Mesendoderm (in vitro differentiated cells): ENCODE measurements around the gene SLC16A7.

ENCODE experiments used
- DNase-seq: peaks from one replicate; pipeline ENCODE4 v3.0.0; 2013
- H2AK5ac ChIP-seq: 2 replicates; pipeline ENCODE4 v1.6.1; 2013; ENCODE audit warnings: low read length, inconsistent platforms
- H2BK120ac ChIP-seq: 2 replicates; pipeline ENCODE4 v1.6.1; 2013; ENCODE audit warnings: low read depth, mild to moderate bottlenecking, low read length, moderate library complexity, mixed read lengths
- H2BK15ac ChIP-seq: replicated peaks from 2 replicates; pipeline ENCODE4 v1.6.1; 2013; ENCODE audit warnings: low read depth, mild to moderate bottlenecking, moderate library complexity
- H2BK5ac ChIP-seq: 2 replicates; pipeline ENCODE4 v1.6.1; 2013; ENCODE audit warnings: low read length, inconsistent platforms
- H3K18ac ChIP-seq: 2 replicates; pipeline ENCODE4 v1.6.1; 2013; ENCODE audit warnings: mild to moderate bottlenecking, low read length, mixed read lengths
- H3K23ac ChIP-seq: one replicate; pipeline ENCODE4 v1.6.1; 2013; ENCODE audit warnings: low read length
- H3K27ac ChIP-seq: 2 replicates; pipeline ENCODE4 v1.5.1; 2013; ENCODE audit warnings: low read depth, mild to moderate bottlenecking, inconsistent platforms, low read length, moderate library complexity
- H3K27me3 ChIP-seq: 2 replicates; pipeline ENCODE4 v1.6.1; 2013; ENCODE audit warnings: low read length, control low read depth, mild to moderate bottlenecking, inconsistent platforms; ENCODE audit not compliant: insufficient read depth, poor library complexity
- H3K36me3 ChIP-seq: 2 replicates; pipeline ENCODE4 v1.6.1; 2013; ENCODE audit warnings: low read length, inconsistent platforms; ENCODE audit not compliant: control insufficient read depth, insufficient read depth
- H3K4ac ChIP-seq: one replicate; pipeline ENCODE4 v1.6.1; 2013; ENCODE audit warnings: low read depth, mild to moderate bottlenecking, low read length, moderate library complexity
- H3K4me1 ChIP-seq: 2 replicates; pipeline ENCODE4 v1.6.1; 2013; ENCODE audit warnings: low read depth, low read length, inconsistent platforms; ENCODE audit not compliant: control insufficient read depth
- H3K4me2 ChIP-seq: 2 replicates; pipeline ENCODE4 v1.6.1; 2013; ENCODE audit warnings: low read length
- H3K4me3 ChIP-seq: 2 replicates; pipeline ENCODE4 v1.5.1; 2013; ENCODE audit warnings: mild to moderate bottlenecking, low read length
- H3K56ac ChIP-seq: one replicate; pipeline ENCODE4 v1.6.1; 2013; ENCODE audit warnings: low read length
- H3K79me1 ChIP-seq: 2 replicates; pipeline ENCODE4 v1.6.1; 2013; ENCODE audit warnings: low read length, inconsistent platforms
- H3K79me2 ChIP-seq: 2 replicates; pipeline ENCODE4 v1.6.1; 2013; ENCODE audit warnings: mild to moderate bottlenecking, low read length; ENCODE audit not compliant: control insufficient read depth, insufficient read depth
- H3K9ac ChIP-seq: 2 replicates; pipeline ENCODE4 v1.6.1; 2013; ENCODE audit warnings: low read length, inconsistent platforms
- H4K5ac ChIP-seq: one replicate; pipeline ENCODE4 v1.6.1; 2013; ENCODE audit warnings: low read length
- H4K8ac ChIP-seq: one replicate; pipeline ENCODE4 v1.6.1; 2013; ENCODE audit warnings: low read depth, mild to moderate bottlenecking, control low read depth, low read length, moderate library complexity
- WGBS: extraction: QIAGEN DNeasy Blood & Tissue Kit; methylation state at CpG from one replicate; pipeline ENCODE4 v1.1.7; 2013; ENCODE audit warnings: low lambda C conversion rate, missing lambda C conversion rate; ENCODE audit not compliant: insufficient coverage; ENCODE audit errors: extremely low coverage; 5-methylcytosine and 5-hydroxymethylcytosine counted together

SLC16A7 gene

GRCh38 chr12:59575826-59576225 lies 20.0 kb upstream of the SLC16A7 start:
- H3K36me3 ChIP-seq, result no peaks in the 10 kb centered on the region
- H3K27ac ChIP-seq, result no peak overlapping the region
- H3K23ac ChIP-seq, result no peak overlapping the region
- no peak overlapping the region for H4K5ac ChIP-seq
- H2AK5ac ChIP-seq, result no peak overlapping the region
- H2BK5ac ChIP-seq, result no peak overlapping the region
- H2BK120ac ChIP-seq, result no peak overlapping the region
- no peak overlapping the region for H3K4me3 ChIP-seq
- H2BK15ac ChIP-seq, result no peak overlapping the region
- no peak overlapping the region for H3K9ac ChIP-seq
- no peaks in the 10 kb centered on the region for H3K4me1 ChIP-seq
- no peaks in the 10 kb centered on the region for H3K79me1 ChIP-seq
- no peaks in the 10 kb centered on the region for H3K27me3 ChIP-seq
- no peak overlapping the region for H4K8ac ChIP-seq
- DNase-seq, result no peak
- H3K56ac ChIP-seq, result no peak overlapping the region
- H3K4me2 ChIP-seq, result no peak overlapping the region
- no peak overlapping the region for H3K4ac ChIP-seq
- no CpG with 5 or more reads among the region's 2 CpGs for WGBS
- H3K79me2 ChIP-seq, result no peaks in the 10 kb centered on the region
- H3K18ac ChIP-seq, result no peak overlapping the region

GRCh38 chr12:59578254-59578653 lies 17.6 kb upstream of the SLC16A7 start:
- Histone ChIP-seq H3K4me1 (no peaks in the 10 kb centered on the region), H4K8ac (no peak overlapping the region), H3K36me3 (no peaks in the 10 kb centered on the region), H3K23ac (no peak overlapping the region), H3K27ac (no peak overlapping the region), H3K9ac (no peak overlapping the region), H2AK5ac (no peak overlapping the region), H3K79me1 (no peaks in the 10 kb centered on the region), H3K4ac (no peak overlapping the region), H3K4me3 (no peak overlapping the region), H3K18ac (no peak overlapping the region), H4K5ac (no peak overlapping the region), H2BK5ac (no peak overlapping the region), H2BK15ac (no peak overlapping the region), H3K79me2 (no peaks in the 10 kb centered on the region), H2BK120ac (no peak overlapping the region), H3K56ac (no peak overlapping the region), H3K27me3 (no peaks in the 10 kb centered on the region), H3K4me2 (no peak overlapping the region)
- no CpG with 5 or more reads among the region's 1 CpG for WGBS
- no peak for DNase-seq

- Histone ChIP-seq H3K27ac (no peak overlapping the region), H4K5ac (no peak overlapping the region), H3K18ac (no peak overlapping the region), H2BK120ac (no peak overlapping the region), H3K9ac (no peak overlapping the region), H3K4me3 (no peak overlapping the region), H3K4me1 (no peaks in the 10 kb centered on the region), H3K56ac (no peak overlapping the region), H2BK5ac (no peak overlapping the region), H4K8ac (no peak overlapping the region), H2AK5ac (no peak overlapping the region), H3K27me3 (no peaks in the 10 kb centered on the region), H3K4ac (no peak overlapping the region), H3K36me3 (no peaks in the 10 kb centered on the region), H3K4me2 (no peak overlapping the region), H3K79me1 (no peaks in the 10 kb centered on the region), H3K79me2 (no peaks in the 10 kb centered on the region), H2BK15ac (no peak overlapping the region), H3K23ac (no peak overlapping the region)
- DNase-seq, result no peak
- WGBS, result no CpG with 5 or more reads among the region's 2 CpGs
These were observed 16.2 kb upstream of the SLC16A7 start for GRCh38 chr12:59579631-59580030.

- H2BK120ac ChIP-seq, result no peak overlapping the region
- no peak overlapping the region for H2BK15ac ChIP-seq
- no peaks in the 10 kb centered on the region for H3K36me3 ChIP-seq
- H4K5ac ChIP-seq, result no peak overlapping the region
- H3K18ac ChIP-seq, result no peak overlapping the region
- H3K4me3 ChIP-seq, result no peak overlapping the region
- H2AK5ac ChIP-seq, result no peak overlapping the region
- H3K79me1 ChIP-seq, result no peaks in the 10 kb centered on the region
- no peak overlapping the region for H3K4ac ChIP-seq
- H4K8ac ChIP-seq, result no peak overlapping the region
- no peak overlapping the region for H3K4me2 ChIP-seq
- no peak overlapping the region for H3K9ac ChIP-seq
- no peaks in the 10 kb centered on the region for H3K79me2 ChIP-seq
- H3K23ac ChIP-seq, result no peak overlapping the region
- H3K27ac ChIP-seq, result no peak overlapping the region
- H3K27me3 ChIP-seq, result no peaks in the 10 kb centered on the region
- DNase-seq, result no peak
- no peak overlapping the region for H2BK5ac ChIP-seq
- no peaks in the 10 kb centered on the region for H3K4me1 ChIP-seq
- H3K56ac ChIP-seq, result no peak overlapping the region
- no CpG with 5 or more reads among the region's 2 CpGs for WGBS
These were observed 15.8 kb upstream of the SLC16A7 start for GRCh38 chr12:59580050-59580449.

DNA sequence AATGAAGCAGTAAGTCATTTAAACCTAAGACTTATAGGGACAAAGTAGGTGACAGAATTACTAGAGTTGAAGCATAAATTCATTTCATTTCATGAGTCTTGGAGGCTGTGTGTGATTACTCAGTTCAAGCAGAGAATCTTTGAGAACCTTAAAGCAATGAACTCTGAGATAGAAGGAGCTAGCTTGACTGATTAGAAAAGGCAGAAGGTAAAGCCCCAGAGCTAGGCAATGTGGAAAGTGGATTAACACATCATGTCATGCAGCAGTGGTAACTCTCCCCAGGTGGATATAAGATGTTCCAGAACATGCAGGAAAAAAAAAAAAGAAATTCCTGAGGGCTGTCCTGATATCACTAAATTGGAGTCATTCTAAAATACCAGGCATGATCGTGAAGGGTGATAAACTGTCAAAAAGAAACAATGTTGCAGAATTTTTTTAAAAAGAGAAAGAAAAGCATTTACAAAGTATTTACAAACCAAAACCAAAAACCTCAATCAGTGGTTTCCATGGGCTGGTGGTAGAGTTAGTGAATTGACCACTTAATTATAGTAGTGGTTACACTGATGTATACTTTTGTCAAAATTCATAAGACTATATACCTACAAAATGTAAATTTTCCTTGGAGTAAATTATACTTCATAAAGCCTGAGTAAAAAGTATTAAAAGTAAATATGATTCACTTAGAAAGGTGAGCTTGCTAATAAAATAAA lies 12.7 kb upstream of the SLC16A7 start:
- H3K4ac ChIP-seq, result no peak overlapping the region
- H3K4me1 ChIP-seq, result no peaks in the 10 kb centered on the region
- no peaks in the 10 kb centered on the region for H3K27me3 ChIP-seq
- H4K8ac ChIP-seq, result no peak overlapping the region
- H2BK5ac ChIP-seq, result no peak overlapping the region
- no peak overlapping the region for H3K4me2 ChIP-seq
- H3K9ac ChIP-seq, result no peak overlapping the region
- no CpG with 5 or more reads among the region's 1 CpG for WGBS
- H3K56ac ChIP-seq, result no peak overlapping the region
- H3K23ac ChIP-seq, result no peak overlapping the region
- H3K36me3 ChIP-seq, result no peaks in the 10 kb centered on the region
- no peaks in the 10 kb centered on the region for H3K79me1 ChIP-seq
- no peak overlapping the region for H3K27ac ChIP-seq
- H3K79me2 ChIP-seq, result no peaks in the 10 kb centered on the region
- no peak overlapping the region for H2BK15ac ChIP-seq
- H3K18ac ChIP-seq, result no peak overlapping the region
- H3K4me3 ChIP-seq, result no peak overlapping the region
- no peak overlapping the region for H2BK120ac ChIP-seq
- peak; percentile 6 for DNase-seq
- H4K5ac ChIP-seq, result no peak overlapping the region
- no peak overlapping the region for H2AK5ac ChIP-seq

- DNase-seq, result no peak
- Histone ChIP-seq H3K23ac (no peak overlapping the region), H3K79me2 (no peaks in the 10 kb centered on the region), H2BK15ac (no peak overlapping the region), H3K27ac (no peak overlapping the region), H3K4me1 (no peaks in the 10 kb centered on the region), H4K5ac (no peak overlapping the region), H2BK5ac (no peak overlapping the region), H3K9ac (no peak overlapping the region), H2BK120ac (no peak overlapping the region), H2AK5ac (no peak overlapping the region), H3K79me1 (no peaks in the 10 kb centered on the region), H4K8ac (no peak overlapping the region), H3K56ac (no peak overlapping the region), H3K4me2 (no peak overlapping the region), H3K4ac (no peak overlapping the region), H3K36me3 (no peaks in the 10 kb centered on the region), H3K4me3 (no peak overlapping the region), H3K18ac (no peak overlapping the region), H3K27me3 (no peaks in the 10 kb centered on the region)
- WGBS, result no CpG with 5 or more reads among the region's 1 CpG
These were observed 8.1 kb upstream of the SLC16A7 start for GRCh38 chr12:59587710-59588109.
